Activated naive CD4-positive, alpha-beta T cell treated with Interleukin-2 at 50 U/mL for 16 hours (primary cell): ENCODE measurements around the gene RNF133.

ENCODE experiments used
- DNase-seq: peaks from one replicate; pipeline ENCODE4 v3.0.0-alpha.2; 2020

The RNF133 gene, protein sequence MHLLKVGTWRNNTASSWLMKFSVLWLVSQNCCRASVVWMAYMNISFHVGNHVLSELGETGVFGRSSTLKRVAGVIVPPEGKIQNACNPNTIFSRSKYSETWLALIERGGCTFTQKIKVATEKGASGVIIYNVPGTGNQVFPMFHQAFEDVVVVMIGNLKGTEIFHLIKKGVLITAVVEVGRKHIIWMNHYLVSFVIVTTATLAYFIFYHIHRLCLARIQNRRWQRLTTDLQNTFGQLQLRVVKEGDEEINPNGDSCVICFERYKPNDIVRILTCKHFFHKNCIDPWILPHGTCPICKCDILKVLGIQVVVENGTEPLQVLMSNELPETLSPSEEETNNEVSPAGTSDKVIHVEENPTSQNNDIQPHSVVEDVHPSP

DNA sequence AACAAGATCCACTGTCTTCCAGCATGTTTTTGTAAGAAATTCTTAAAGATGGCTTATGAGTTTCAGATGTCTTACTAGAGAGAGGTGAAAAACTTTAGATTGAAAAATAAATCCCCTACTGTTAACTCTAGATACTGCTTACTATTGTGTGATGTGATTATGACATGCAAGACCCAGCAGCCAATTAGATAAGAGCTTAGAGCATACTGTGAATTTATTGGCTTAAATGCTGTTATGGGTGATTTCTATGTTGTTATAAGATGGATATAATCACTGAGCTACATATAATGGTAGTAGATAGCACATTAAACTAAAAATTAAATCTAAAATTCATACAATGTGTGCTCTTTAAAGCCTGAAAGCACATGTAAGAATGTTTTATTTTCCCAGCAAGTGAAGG is at the start of gene RNF133:
Gene RNF133, minus strand, starts transcription at position 101 of the 400 bp plus-strand sequence. CDS start 199 bp downstream, outside the sequence.
- DNase-seq, result no peak

DNA sequence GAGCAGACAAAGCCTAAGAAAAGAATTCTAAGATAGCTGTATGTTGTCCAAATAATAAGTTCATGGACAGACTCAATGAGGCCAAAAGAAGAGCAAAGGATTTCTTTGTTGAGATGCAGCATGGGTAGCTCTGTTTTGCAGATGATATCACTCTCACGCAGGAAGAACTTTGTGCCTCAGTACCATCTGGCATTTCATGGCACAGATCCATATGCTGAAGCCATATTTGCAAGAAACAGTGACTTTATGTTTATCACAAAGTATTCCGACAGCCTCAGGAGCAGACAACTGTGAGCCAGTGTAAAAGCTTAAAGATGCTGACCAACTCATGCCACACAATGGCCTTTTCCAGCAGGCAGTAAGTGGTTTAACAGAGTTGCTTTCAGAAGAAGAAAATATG is 49.3 kb upstream of the RNF133 start:
- no peak for DNase-seq

DNA sequence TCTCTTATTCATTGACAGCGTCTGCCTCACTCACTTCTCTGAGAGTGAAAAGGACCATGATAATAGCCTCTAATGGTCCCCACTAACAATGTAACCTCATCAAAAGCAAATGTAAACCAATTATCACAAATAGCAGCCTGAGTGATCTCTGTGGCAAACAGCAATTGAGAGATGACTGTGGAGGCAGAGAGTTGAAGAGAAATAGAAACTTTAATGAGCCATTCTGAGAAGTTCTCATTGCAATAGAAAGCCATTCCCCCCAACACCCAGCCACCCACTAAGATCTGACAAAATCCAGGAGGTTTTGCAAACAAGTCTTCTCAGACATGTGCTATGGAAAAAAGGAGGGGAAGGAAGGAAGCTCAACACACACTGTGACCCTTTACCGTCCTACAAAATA is 48.0 kb upstream of the RNF133 start:
- DNase-seq, result no peak

DNA sequence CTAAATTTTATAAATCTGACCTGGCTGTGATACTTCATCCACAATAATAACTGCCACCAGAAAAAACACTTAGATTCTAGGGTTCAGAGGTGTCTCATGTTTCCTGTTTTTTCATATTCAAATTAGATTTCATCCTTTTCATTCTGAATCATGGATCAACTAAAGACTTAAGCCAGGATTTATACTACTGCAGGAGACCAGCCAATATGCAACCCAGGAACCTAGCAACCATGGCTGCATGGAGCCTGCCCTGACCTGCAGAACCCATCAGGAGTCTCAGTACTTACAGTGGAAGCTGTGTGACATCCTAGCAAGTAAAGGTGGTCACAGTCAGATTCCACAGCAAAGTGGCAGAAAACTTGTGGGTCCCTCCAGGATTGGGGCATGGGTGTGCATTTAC is 44.3 kb upstream of the RNF133 start:
- DNase-seq, result no peak

DNA sequence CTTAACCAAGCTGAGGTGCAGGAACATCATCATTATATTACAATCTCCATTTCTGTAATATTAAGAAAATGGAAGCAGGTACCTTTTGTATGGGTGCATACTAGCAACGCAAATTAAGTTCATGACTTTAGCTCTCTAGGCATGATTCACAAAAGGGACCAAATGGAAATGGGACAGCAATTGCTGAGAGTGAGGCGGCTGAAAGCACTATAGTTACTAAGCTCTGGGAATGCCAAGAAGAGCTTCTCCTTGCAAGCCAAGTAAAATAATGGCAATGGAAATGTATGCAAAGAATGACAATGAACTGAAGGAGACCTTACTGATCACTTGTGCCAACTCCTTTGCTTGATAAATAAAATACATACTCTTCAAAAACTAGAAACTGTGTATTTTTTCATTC is 40.0 kb upstream of the RNF133 start:
- no peak for DNase-seq

DNA sequence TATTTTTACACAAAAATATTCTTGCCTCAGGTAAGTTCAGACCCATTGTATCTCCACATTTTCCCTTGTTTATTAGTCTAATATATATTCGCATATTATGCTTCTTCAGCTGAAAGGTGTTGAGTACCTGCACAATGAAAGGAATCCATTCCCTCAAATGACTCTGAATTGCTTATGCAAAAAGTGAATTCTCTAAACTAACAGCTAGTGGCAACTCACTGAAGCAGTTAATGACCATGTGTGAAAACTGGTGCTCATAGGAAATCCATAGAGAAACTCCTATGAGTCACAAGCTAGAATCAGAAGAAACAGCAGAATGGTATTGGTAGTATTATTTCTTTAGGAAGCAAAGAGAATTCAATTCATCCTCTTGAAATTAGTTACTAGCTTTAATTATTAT is 37.3 kb upstream of the RNF133 start:
- no peak for DNase-seq

DNA sequence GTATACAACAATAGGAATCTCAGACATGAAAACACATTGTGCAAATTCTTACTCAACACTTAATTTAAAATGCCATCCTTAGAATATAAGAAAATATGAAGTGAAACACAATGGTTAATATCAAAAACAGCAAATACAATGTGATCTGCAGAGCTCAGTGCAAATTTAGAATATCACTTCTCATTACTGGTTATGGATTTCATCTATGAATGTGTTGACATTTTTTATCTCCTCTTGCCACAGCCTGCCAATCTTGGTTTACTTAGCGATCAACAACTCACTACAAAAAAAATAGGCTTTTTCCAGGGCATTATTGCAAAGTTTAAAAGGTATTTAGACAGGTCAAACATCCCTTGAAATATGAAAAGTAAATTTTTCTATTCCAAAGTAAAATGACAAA is 28.8 kb upstream of the RNF133 start:
- DNase-seq, result no peak

DNA sequence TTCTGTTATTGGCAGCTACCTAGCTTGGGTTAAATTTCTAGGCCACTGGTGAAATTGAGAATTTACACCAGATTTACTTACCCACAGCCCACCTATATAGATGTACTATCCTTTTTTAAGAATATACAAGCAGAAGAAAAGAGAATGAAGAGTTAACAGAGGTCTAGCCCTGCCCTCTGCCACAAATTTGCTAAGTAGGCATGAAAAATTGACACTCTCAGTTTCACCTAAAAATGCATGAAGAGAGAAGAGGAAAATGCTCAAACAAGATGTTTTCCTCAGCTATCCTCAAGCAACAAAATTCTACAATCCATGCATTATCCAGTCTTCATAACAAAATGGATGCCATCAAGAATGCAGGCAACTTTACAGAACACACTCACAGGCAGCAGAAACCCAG is 28.4 kb upstream of the RNF133 start:
- no peak for DNase-seq

DNA sequence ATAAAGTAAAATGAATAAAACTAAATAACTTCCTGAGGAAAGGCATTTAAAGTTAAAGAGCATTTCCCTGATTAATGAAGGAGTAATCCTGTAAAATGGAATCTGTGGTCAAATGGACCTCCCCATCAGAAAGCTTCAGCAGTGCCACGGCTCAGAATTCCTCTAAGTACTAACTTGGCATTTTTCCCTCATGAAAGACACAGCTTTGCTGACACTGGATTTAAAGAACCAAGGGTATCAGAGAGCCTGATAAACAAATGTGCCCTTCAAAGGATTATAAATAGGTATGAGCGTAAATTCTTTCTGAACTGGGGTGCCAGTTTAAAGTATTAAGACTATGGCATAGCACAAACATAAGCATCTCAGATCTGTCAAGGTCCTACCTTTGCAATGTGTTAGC is 28.0 kb upstream of the RNF133 start:
- no peak for DNase-seq

DNA sequence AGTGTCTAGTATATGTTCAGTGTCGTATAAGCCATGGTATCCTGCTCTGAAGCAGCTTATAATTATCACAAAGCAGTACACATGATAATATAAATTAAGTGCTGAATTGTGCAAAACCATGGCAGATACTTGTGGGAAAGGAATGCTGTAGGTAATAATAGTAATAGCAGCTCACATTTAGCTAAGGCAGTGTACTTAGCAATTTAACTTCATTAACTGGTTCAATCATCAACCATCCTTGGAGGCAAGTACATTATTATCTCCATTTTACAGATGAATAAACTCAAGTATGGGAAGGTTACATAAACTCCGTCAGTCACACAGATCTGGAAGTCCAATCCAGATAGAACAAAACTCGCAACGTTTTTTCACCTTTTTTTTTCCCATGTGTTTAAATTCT is 25.4 kb upstream of the RNF133 start:
- no peak for DNase-seq

DNA sequence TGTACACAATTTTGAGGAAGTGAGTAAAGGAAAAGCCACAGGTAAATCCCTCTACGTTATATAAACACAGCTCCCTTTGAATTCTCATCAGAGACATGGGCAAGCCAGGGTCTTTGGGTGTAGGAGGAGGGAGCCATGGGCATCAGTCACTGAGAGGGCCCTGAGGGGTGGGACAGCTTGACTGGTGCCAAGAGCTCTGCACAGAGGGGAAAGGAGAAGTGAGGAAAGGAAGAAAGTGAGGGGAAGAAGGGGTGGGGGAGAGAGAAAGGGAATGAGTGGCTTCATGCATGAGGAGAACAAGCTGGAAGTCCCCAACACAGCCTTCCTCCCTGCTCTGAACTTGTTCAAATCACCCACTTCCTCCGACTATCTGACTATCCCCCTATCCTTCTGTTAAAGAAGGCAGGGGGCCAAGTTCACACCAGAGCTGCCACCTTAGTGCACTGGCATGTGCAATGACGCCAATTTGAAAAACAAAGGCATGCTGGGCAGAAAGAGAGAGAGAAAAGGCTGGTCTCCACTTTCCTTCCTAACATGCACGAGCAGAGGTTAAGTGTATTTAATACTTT is 20.2 kb upstream of the RNF133 start:
- no peak for DNase-seq

DNA sequence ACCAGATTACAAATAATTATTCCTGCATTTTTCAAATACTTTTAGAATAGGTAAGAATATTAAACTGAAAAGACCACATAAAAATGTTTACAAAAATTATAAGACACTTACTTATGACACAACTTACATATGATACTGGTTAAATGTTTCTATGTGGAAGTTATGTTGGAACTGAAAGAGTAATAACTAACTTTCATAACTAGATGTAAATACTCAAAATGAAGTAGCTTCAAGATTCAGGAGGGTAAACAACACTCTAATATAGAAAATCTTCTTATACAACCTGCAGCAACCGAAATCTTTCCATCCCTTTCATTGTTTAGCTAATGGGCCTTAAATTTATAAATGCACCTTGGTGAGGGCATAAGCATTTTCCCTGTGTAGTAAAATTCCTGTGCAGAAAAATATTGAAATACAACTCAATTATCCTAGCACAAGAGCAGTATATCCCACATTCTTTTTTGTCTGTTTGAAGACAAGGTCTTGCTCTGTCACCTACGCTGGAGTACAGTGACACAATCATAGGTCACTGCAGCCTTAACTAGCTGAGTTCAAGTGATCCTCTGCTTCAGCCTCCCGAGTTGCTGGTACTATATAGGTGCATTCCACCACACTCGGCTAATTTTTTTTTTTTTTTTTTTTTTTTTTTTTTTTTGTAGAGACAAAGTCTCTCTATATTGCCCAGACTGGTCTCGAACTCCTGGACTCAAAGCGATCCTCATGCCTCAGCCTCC is 18.6 kb upstream of the RNF133 start:
- DNase-seq, result no peak

DNA sequence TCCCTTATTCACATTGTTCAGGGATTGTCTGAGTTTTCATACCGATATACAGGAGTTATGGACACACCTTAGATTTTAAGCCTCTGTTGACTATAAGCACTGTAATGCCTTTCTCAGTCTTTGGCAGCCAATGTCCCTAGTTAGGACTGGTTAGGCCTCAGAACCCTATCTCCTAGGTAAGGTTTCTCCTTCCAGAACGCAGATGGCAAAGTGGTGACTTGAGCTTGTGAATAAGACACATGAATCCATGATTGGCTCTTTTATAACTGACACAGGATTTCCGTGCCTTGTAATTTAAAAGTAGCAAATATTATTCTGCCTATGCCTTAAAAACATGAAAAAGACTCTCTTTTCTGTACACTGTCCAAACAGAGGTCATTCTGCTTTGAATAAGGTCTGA is 16.3 kb upstream of the RNF133 start:
- DNase-seq, result no peak

DNA sequence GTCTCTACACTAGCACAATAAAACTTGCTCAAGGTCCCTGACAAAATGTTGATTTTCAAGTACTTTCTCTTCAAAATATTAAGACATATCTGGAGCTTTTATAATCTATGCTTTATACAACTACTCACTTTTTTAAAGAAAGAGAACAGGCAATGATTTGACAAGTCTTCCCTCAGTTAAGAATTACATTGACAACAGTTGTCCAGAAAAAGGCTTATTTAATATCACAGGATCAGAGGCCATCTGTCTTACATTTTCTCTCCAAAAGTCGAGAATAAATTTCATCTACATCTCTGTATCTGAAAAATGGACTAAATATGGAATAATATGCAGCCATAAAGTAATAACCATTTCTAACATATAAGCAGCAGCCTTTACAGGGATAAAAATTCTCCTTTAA is 12.0 kb upstream of the RNF133 start:
- no peak for DNase-seq

DNA sequence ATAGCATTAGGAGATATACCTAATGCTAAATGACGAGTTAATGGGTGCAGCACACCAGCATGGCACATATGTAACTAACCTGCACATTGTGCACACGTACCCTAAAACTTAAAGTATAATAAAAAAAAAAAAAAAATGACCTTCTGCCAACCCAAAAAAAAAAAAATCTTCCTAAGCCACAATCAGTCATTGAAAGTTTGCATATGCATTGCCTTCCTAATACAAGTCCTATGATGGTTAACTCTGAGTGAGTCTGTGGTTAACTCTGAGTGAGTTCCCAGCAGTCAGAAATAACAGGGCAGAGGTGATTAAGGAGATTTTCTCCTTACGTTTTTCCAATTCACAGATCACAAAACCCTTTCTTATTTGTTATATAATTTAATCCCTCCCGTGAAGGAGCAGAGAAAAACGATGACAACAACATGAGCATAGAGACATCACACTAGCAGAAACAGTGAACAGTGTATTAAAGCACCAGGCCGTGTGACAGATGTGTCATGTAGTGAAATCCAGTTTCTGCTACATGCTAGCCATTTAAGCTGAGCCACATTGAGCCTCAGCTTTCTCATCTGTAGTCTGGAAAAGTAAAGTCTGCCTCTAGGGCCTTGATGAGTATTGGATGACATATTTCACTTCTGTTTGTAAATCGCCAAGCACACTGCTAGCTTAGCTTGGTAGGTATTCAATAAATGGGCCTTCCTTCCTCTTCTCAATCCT is 11.2 kb upstream of the RNF133 start:
- DNase-seq, result no peak

DNA sequence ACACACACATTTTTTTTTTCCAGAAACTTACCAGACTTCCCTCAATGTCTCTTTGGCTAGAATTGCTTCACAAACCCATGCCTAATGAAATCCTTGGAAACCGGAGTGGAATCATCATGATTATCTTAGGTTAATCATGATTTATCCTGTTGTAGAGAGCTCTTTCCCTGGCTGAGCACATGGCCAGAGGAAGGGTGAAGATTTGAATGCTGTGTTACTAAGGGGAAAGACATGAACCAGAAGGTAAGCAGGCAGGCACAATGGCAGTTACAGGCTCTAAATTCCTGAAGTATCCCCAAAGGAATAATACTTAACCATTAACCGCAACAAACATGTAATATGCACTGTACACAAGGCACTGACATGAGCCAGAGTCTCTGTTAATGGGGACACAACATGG is 7.9 kb upstream of the RNF133 start:
- no peak for DNase-seq

DNA sequence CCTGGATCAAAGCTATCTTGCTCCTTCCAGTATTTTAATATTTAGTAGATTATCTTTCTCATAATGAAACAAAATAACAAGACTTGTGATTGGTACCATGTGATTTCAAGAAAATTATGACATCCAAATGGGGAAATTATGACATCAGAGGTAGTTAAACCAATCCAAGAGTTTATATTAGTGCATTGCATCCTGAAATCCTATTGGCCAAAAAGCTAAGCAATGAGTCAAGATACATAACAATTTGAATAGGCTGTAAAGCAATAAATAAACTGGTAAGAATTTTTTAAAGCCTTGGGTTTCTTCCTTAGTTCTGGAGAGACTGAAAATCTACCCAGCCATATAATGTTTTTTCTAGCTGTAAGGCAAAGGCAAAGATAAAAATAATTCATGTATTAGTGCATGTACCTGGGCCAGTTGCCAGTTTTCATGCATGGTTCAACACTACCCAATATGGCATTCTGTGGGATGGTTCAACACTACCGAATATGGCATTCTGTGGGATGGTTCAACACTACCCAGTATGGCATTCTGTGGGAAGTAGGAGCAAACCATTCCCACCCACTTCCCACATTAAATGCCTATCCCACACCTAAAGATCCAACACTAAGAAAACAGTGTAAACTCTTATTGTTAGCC is 4.1 kb upstream of the RNF133 start, which contains the start of gene RNF148:
Gene RNF148, minus strand, starts transcription at position 51 of the 639 bp plus-strand sequence. CDS start 172 bp downstream, outside the sequence.
- no peak for DNase-seq

DNA sequence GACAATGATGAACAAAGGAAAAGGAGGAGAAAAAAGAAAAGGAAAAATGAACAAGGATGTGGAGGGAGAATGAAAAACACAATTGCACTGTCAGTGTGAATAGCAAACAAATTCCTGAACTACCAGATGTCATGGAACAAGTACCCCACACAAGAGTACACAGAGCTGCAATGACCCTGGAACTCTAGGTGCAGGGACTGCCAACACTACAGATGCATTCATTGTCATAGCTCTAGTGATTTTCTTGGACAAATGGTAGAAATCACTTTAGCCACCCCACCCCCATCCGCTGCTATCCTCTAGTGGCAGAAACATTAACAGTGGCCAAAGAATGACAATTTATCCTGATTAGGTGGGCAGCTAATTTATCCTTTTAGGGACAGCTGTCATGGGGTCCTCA is 3.1 kb downstream of the RNF133 start:
- DNase-seq, result no peak

DNA sequence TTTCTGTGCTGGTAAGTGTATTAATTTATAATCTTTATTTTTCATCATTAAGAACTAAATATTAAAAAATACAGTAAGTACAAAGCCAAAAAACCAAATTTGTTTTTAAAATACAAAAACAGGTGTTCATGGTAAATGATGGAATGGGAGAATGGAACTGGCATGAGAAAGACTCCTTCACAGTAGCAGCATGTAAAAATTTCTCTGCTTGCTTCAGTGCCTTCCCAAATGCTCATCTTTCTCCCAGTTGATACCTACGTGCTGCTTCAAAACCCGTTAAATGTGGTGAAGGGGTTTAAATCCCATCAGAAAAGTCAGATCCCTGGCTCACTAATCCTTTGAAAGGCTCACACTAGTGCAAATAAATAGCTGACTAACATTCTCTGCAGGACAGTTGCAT is 4.2 kb downstream of the RNF133 start:
- DNase-seq, result no peak

DNA sequence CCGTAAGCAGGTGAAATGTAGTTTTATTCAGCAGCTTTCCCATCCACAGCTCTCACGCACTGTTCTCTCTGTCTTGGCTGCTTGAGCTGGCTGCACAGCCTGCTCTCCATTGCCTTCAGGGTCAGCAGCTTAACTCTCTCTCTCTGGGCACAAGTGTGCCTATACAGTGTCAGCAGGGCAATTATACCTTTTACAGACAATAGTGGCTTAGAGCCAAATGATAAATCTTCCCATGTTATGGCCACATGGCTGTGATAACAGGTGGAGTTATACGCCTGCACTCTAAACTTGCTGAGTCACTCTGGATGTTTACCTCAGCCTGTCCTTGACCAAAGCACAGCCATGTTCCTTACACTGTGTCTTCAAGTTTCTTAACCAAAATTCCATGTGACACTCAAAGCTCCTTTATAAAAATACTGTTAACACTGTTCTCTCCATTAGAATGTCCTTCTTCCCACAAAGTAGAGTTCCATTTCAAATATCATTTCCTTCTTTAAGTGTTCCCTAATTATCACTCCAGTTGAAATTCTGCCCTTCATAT is 6.1 kb downstream of the RNF133 start:
- DNase-seq, result no peak

DNA sequence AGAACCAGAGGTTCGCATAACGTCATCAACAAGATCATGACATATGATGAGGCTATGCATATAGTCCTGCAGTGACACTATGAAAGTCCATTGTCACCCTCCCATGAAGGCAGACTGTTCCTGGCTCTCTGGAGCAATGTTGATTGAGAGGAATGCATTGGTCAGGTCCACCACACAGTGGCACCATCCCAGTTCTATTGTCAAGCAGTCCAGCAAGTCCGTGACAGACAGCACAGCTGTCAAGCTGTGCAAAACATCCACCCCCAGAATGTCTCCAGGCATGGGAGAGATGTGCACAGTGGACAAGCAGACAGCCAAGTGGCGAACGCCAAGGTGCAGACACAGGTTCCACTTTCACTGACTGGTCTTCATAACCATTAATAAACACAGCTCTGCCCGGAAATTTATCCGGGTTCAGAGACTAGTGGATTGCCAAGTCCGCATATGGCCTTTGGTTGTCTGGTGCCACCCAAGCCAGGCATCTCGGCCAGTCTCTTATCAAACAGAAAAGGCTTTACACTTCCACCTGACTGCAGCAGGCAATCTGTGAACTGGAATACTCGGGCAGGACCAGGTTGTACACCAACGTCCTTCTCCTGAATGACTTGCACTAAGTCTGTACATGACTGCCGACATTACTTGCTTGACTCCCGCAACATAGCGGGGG is 7.2 kb downstream of the RNF133 start:
- DNase-seq, result no peak
